SHP77 treated with DMSO at 0.1 percent for 48 hours (cell line): ENCODE measurements around the gene IGSF9B.
A peak's percentile ranks its signal among the peaks of the same experiment; 100 is the strongest.

Source experiments
- DNase-seq: peaks from one replicate; lab custom pipeline; 2025; lab: John Stamatoyannopoulos, UW

Gene IGSF9B

GRCh38 chr11:133953999-133954398 is 2.8 kb downstream of the IGSF9B start:
- DNase-seq = no peak

GRCh38 chr11:133953547-133953946 is 3.2 kb downstream of the IGSF9B start:
- no peak for DNase-seq

DNA sequence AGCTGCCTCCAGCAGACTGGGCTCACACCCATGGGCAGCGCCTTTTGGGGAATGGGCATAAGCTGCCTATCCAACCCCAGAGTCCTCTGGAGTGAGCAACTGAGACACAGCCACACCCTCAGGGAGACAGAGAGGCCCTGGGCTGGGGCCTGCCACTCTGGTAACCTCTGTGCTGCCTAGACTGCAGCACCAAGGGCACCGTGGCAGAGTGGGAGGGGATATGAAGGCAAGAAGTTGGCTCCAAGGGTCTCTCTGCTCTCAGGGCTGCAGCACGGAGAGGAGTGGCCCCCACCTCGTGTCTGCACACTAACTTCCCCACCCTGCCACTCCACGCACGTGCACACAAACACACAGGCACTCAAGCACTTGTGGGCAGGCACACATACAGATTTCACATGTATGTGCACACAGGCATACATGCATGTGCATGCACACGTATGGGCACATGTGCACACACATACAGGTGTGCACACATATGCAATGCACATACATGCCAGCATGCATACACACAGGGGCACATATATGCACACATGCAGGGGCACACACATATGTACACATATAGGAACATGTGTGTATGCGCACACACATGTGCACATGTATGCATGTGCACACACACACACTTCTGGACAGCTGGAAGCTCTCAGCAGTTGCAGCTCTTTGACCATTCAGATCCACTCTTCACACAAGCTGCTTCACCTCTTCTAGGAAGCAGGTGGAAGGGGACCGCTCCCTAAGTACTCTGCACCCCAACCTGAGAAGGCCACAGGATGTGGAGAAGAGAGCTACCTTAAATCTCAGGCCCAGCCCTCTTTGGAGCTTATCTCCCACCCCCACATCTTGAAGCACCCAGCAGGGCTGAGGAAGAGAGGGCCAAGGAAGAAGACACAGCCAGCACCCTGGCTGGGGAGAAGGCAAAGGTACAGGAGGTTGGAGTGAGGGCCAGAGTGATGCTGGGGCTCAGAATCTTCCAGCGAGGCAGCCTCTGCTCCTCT is 4.3 kb downstream of the IGSF9B start:
- no peak for DNase-seq

GRCh38 chr11:133951327-133952198 is 5.2 kb downstream of the IGSF9B start:
- no peak for DNase-seq

GRCh38 chr11:133950874-133951326 is 5.9 kb downstream of the IGSF9B start:
- no peak for DNase-seq

- no peak for DNase-seq
Observed at GRCh38 chr11:133950421-133950820, 6.3 kb downstream of the IGSF9B start.

DNA sequence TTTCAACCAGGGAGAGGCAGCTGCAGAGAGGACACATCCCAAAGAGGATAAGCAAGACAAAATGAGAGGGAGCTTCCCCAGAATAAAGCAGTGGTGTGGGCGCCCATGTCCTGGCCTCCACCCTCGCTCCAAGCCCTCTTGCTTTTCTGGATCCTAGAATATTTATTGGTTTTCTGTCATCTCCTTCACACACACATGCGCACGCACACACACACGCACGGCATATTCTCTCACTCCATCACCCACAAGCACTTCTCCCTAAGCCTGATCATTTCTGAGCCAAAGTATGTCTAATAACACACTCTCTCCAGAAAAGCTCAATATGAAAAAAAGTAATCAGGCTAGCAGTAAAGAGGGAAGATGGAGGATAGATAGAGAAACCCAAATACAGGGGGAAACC is 7.6 kb downstream of the IGSF9B start:
- DNase-seq = no peak

- DNase-seq = no peak
Observed at GRCh38 chr11:133948711-133949110, 8.1 kb downstream of the IGSF9B start.

- peak; percentile 30 for DNase-seq
Observed at GRCh38 chr11:133947321-133947756, 9.4 kb downstream of the IGSF9B start.

- DNase-seq = no peak
Observed at GRCh38 chr11:133946541-133947318, 10.0 kb downstream of the IGSF9B start.

GRCh38 chr11:133946051-133946450 is 10.7 kb downstream of the IGSF9B start:
- no peak for DNase-seq

DNA sequence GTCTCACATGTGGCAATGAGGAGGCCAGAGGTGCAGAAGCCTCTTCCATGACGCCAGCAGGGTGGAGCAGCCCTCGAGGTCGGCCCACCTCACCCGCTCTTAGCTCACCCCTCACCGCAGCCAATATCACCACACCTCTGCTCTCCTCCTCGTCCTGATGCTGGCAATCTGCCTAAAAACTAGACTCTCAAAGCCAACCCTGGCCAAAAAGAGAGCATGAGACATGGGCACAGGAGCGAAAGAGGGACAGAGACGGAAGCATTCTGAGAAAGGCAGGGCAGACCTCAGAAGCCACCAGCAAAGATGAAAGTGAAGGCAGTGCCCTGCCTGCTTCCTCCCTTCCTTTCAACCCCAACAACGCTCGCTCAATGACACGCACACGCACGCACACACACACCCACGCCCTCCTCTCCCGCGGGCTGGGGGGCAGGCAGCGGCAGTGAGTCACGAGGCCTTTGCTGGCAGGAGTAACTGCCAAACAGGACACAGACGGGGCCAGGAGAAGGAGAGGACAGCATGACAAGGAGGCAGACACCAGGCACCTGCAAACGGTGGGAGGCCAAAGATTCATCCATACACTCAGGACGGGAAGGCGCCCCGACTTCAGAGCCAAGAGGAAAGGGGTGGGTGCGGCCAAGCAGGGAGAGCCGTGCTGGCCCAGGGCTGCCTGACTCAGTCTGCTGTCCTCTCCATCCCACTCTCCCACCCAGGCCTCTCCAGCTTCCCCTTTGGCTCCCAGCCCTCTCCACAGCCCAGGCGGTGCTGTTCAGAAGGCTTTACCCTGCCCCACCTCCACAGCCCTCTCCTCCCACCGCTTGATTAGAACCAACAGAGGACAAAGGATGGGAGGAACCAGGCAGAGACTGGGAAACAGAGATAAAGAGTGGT is 11.4 kb downstream of the IGSF9B start:
- no peak for DNase-seq

DNA sequence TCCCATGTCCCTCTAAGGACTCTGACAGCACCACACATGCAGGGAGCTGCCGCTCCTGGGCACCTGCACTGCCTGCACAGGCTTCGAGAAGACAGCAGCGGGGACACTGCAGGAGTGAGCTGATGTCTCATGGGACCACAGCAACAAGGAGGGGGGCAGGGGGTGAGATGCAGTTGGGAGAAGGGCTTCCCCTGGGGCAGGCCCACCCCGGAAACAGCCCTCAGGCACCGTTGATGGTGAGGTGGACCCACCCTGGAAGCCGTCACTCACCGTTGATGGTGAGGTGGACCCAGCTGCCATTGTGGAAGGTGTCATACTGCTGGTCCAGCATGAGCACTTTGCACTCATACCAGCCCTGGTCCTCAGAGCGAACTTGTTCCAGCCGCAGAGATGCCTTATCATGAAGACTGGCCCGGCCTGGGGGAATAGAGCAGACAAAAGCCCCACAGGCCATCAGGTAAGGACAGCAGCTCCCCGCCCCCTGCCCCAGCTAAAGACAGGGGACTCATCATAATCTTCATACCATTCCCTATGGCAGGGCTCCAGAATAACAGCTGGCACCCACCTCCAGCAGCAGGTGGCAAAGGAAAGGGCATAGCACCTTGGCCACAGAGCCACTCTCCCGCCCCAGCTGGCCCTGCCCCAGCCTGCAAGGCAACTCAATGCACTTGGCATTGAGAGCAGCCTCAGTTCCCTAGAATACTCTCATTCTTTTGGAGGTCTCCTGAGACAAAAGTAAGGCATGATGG is 12.6 kb downstream of the IGSF9B start:
- DNase-seq = no peak

DNA sequence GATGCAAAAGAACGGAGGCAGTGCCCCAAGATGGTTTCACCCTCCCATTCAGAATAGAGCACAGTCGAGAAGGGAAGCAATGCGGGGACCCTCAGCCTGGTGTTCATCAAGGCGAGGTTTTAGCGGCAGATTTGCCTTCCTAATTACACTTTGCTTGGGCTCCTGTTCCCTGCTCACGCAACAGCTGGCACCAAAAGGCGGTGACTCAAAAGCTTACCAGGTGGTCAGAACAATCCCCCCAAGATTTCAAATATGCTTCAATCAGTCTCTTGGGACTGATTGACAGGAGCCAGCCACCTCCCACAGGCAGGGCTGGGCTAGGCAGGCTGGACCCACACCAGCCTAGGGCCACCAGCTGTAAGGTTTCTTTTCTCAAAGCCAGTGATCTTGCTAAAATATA is 14.2 kb downstream of the IGSF9B start:
- no peak for DNase-seq

- no peak for DNase-seq
Observed at GRCh38 chr11:133941546-133941945, 15.2 kb downstream of the IGSF9B start.

DNA sequence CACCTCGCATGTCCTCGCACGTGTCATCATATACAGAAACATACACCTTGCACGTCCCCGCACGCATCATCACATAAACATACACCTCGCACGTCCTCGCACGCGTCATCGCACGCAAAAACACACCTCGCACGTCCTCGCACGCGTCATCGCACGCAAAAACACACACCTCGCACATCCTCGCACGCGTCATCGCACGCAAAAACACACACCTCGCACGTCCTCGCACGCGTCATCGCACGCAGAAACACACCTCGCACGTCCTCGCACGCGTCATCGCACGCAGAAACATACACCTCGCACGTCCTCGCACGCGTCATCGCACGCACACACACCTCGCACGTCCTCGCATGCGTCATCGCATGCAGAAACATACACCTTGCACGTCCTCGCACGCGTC is 16.7 kb downstream of the IGSF9B start:
- no peak for DNase-seq

DNA sequence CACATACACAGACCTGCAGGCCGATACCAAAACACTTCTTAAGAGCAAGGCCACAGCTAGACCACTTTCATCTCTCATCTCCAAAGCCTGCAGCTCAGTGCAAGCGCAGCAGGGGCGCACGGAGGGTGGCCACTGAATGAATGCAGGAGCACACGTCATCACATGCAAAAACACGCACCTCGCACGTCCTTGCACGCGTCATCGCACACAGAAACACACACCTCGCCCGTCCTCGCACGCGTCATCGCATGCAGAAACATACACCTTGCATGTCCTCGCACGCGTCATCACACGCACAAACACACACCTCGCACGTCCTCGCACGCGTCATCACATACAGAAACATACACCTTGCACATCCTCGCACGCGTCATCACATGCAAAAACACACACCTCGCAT is 17.2 kb downstream of the IGSF9B start:
- no peak for DNase-seq

DNA sequence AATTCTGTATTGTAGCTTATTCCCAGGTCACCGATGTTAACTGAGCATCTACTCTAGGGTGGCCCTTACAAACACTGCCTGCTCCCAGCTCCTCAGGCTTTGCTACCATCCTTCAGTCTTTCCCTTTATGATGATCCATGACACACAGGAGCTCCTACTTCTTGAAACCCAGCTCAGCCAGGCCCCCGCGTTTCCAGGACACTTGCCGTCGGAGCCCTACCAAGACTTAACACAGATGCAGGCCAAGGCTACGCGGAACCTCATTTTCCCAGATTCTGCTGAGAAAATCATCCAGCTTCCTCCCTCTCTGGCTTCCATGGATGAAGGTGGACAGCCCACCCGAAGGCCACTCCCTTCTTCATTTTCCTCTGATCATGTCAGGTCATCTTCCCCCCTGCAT is 18.6 kb downstream of the IGSF9B start:
- no peak for DNase-seq

DNA sequence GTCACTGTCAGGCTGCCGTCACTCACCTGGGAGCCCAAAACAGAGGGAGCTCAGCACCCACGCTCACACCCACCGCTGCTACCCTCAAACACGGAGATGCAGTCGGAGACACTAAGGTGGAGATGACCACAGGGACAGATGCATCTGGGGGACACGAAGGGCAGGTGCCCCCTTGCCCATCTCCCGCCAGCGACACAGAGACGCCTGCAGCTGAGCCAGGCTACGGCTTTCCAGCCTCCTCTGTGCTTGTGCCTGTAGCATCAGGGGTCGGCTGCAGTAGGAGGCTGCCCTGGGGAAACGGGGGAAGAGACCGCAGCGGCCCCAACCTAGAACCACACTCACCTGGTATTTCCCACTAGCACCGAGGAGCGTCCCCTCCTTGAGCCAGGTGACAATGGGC is 19.3 kb downstream of the IGSF9B start:
- no peak for DNase-seq

DNA sequence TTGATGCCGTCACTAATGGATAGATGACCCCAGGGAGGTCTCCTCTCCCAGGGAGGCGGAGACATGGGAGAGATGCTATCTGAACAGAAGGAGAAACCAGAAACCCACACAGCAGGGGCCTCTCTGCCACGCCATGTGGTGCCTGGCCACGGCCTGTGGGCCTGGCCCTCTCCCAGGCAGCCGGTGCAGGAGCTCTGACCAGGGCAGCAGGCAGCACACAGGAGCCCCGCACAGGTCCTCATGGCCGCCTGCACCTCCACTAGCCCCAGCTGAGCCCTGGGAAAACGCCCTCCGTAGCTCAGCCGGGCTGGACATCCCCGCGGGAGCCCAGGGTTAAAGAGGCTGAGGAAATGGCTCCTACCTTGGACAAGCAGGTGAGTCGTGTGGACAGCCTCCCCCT is 19.8 kb downstream of the IGSF9B start:
- no peak for DNase-seq
